A673 (cell line): ENCODE data around the gene UBE2E3.

Experiments
- EZH2 ChIP-seq: fragments of 200-600 bp; sonication (generic); IDR thresholded peaks from 2 replicates; pipeline ENCODE4 v1.6.1; 2017; ENCODE audit warnings: borderline replicate concordance, low read depth, mild to moderate bottlenecking, mixed read lengths, antibody characterized with exemption, low read length; ENCODE audit not compliant: poor library complexity, severe bottlenecking
- TF ChIP-seq, protein P1 (sequence below): fragments of 300-800, 200-600 bp; sonication (generic); conservative IDR thresholded peaks from 2 replicates; pipeline ENCODE4 v1.5.1; 2017; ENCODE audit warnings: low read depth, mild to moderate bottlenecking, antibody characterized with exemption, low read length, moderate library complexity, mixed read lengths

DNA sequence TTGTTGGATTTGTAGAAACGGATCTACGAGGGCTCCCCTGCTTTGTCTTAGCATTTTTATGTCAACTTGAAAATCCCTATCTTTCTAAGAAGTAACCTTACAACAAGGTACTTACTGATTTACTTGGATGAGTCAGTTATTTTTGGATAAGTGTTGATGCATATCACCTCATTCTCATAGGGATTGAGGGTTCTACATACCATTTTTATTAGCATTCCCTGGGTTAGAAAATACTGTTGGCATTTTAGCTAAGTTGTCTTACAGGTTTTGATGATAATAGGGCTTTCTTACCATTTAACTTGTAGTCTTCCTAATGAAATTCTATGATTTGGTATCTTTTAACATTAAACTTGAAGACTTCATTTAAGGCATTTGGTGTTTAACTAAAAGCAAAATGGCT lies 125.2 kb downstream of the UBE2E3 start:
- TF ChIP-seq, protein P1, sequence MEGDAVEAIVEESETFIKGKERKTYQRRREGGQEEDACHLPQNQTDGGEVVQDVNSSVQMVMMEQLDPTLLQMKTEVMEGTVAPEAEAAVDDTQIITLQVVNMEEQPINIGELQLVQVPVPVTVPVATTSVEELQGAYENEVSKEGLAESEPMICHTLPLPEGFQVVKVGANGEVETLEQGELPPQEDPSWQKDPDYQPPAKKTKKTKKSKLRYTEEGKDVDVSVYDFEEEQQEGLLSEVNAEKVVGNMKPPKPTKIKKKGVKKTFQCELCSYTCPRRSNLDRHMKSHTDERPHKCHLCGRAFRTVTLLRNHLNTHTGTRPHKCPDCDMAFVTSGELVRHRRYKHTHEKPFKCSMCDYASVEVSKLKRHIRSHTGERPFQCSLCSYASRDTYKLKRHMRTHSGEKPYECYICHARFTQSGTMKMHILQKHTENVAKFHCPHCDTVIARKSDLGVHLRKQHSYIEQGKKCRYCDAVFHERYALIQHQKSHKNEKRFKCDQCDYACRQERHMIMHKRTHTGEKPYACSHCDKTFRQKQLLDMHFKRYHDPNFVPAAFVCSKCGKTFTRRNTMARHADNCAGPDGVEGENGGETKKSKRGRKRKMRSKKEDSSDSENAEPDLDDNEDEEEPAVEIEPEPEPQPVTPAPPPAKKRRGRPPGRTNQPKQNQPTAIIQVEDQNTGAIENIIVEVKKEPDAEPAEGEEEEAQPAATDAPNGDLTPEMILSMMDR: no peak
- TF ChIP-seq EZH2: no peak
